GM19467 (cell line): ENCODE data around the gene CLSTN1.

Experiments used
- ATAC-seq: cut with Tn5 transposase; IDR thresholded peaks from one replicate; pipeline ENCODE4 v1.9.1; 2021; ENCODE audit warnings: mild to moderate bottlenecking, moderate library complexity; ENCODE audit not compliant: unreplicated experiment

CLSTN1 gene

GRCh38 chr1:9732123-9732971 lies 91.4 kb downstream of the CLSTN1 start:
- no peak for ATAC-seq

DNA sequence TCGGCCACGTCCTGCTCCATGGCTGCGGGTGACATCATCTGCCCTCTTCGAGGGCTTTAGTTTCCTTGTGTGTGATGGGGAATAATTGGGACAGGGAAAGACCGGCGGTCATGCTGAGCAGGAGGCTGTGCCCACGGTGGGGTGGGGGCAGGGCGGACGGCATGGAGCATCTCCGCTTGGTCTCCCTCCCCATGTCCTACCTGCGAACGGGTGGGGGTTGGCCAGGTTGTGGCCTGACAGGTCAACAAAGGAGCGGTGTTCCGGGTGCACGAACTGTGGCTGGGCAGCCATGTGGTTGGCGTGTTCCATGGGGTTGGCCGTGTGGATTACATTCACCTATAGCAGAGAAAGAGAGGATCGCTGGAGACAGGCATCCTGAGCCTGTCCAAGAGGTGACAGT lies 92.2 kb downstream of the CLSTN1 start:
- no peak for ATAC-seq

DNA sequence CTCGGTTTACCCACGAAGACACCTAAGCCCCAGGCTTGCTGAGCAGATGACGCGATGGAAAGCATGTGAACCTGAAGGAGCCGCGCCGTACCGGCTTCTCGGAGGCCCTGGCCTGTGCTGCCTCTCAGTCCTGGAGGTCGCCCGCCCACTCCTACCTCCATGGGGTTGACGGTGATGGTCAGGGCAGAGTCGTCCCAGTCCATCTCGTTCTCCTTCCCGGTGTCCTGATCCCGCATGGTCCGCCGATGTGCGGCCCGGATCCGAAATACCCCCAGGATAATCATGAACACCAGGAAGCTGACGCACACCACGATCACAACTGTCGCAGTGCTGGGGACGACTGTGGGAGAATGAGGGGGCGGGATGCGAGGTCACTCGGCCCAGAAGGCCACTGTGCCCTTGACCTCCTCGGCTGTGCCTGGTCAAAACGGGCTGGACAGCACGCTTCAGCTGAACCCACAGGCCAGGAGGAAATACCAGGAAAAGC lies 92.7 kb downstream of the CLSTN1 start:
- ATAC-seq = no peak

GRCh38 chr1:9730096-9730901 lies 93.5 kb downstream of the CLSTN1 start:
- no peak for ATAC-seq

DNA sequence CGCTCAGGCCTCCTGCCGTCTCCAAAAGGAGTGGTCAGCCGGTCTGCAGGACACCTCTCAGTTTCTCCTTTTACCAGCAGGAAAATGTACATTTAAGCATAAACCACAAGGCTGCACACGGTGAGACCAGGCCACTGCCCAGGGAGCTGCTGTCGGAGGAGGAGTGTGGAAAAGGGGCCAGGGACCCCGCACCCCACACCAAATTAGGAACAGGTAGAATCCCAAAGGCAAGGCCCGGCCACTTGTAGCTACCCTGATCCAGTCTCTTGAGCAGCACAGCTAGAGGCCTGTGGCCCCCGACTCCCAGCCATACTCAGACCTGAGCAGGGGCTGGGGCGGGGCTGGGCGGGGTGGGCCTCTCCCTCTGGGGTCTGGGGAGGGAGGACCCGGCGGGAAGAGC lies 94.2 kb downstream of the CLSTN1 start:
- no peak for ATAC-seq

- no peak for ATAC-seq
Observed at GRCh38 chr1:9728451-9729295, 95.1 kb downstream of the CLSTN1 start.

DNA sequence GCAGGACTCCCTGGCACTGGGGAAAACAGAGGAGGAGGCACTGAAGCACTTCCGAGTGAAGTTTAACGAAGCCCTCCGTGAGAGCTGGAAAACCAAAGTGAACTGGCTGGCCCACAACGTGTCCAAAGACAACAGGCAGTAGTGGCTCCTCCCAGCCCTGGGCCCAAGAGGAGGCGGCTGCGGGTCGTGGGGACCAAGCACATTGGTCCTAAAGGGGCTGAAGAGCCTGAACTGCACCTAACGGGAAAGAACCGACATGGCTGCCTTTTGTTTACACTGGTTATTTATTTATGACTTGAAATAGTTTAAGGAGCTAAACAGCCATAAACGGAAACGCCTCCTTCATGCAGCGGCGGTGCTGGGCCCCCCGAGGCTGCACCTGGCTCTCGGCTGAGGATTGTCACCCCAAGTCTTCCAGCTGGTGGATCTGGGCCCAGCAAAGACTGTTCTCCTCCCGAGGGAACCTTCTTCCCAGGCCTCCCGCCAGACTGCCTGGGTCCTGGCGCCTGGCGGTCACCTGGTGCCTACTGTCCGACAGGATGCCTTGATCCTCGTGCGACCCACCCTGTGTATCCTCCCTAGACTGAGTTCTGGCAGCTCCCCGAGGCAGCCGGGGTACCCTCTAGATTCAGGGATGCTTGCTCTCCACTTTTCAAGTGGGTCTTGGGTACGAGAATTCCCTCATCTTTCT lies 96.7 kb downstream of the CLSTN1 start:
- ATAC-seq = no peak

- ATAC-seq = no peak
Observed at GRCh38 chr1:9726406-9726805, 97.4 kb downstream of the CLSTN1 start.

DNA sequence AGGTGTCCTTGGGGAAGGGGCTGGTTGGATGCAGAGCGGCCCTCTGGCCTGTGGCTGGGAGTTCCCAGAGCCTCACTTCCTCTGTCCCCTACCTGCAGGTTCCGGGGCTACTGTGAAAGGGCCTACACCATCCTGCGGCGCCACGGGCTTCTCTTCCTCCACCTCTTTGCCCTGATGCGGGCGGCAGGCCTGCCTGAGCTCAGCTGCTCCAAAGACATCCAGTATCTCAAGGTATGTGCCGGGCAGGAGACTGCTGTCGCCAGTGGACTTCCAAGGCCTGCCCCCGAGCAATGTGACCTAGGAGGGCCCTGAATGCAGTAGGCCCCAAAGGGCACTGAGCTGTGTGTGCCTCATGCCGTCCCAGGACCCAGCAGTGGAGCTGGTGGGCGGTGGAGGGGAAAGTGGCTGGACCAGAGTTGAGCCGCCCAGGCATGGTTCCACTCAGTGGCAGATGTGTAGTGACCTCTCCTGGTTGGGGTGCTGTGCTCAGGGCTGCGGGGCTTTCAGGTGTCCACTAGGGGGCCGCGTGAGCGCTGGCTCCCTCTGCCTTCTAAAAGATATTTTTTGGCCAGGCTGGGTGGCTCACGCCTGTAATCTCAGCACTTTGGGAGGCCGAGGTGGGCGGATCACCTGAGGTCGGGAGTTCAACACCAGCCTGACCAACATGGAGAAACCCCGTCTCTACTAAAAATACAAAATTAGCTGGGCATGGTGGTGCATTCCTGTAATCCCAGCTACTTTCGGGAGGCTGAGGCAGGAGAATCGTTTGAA lies 98.9 kb downstream of the CLSTN1 start:
- ATAC-seq = no peak

DNA sequence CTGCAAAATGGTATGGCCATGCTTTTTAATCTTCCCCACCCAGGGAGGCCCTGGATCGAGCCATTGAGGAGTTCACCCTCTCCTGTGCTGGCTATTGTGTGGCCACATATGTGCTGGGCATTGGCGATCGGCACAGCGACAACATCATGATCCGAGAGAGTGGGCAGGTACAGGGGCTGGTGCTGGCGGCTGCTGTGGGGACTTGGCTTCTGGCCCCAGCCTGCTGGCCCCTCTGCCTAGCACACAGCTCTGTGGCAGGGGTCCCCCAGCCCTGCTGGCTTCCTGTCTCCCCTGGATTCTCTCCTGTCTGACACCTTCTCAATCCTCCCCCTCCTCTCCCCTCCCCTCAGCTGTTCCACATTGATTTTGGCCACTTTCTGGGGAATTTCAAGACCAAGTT lies 99.8 kb downstream of the CLSTN1 start:
- no peak for ATAC-seq

DNA sequence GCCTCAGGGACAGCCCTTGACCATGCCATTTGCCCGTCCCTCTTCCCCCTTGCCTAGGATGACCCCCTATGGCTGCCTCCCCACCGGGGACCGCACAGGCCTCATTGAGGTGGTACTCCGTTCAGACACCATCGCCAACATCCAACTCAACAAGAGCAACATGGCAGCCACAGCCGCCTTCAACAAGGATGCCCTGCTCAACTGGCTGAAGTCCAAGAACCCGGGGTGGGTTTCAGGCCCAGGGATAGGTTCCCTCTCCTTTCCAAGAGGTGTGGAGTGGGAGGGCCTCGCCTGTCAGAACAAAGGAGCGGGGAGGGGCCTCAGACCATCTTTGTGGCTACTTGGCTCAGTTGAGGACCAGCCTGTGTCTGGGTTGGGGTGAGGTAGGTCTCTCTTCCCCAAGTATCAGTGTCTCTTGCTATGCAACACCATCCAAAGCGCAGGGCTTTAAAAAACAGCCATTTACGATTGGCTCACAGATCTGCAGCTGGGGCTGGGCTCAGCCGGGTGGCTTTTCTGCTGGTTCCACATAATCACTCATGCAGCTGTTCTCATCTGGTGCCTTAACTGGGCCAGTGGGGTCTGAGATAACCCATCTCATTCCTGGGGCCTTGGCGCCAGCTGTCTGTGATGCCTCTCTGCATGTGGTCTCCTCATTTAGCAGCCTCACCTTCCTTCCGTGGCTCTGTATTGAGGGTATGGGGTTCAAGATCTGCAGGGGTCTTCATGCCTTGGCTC lies 100.5 kb downstream of the CLSTN1 start:
- no peak for ATAC-seq

- no peak for ATAC-seq
Observed at GRCh38 chr1:9722378-9722749, 101.4 kb downstream of the CLSTN1 start.

DNA sequence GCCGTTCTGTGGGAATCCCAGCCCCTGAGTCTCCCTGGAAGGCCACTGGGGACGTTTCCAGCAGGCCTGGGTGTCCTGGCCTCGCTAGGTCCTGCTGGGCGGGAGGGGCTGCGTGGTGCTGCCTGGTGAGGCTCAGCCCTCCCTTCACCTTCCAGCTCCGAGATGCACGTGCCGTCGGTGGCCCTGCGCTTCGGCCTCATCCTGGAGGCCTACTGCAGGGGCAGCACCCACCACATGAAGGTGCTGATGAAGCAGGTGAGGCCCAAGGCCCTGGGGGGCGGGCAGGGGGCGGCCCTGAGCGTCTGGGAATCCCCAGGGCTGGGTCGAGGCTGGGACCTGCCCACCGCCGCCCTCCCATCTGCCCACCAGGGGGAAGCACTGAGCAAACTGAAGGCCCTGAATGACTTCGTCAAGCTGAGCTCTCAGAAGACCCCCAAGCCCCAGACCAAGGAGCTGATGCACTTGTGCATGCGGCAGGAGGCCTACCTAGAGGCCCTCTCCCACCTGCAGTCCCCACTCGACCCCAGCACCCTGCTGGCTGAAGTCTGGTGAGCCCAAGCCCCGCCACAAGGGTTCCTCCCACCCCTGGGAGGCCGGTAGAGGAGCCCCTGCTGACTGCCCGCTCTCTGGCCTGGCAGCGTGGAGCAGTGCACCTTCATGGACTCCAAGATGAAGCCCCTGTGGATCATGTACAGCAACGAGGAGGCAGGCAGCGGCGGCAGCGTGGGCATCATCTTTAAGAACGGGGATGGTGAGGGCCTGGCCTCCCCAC lies 102.0 kb downstream of the CLSTN1 start:
- ATAC-seq = no peak

GRCh38 chr1:9720785-9721605 lies 102.8 kb downstream of the CLSTN1 start:
- ATAC-seq = no peak

DNA sequence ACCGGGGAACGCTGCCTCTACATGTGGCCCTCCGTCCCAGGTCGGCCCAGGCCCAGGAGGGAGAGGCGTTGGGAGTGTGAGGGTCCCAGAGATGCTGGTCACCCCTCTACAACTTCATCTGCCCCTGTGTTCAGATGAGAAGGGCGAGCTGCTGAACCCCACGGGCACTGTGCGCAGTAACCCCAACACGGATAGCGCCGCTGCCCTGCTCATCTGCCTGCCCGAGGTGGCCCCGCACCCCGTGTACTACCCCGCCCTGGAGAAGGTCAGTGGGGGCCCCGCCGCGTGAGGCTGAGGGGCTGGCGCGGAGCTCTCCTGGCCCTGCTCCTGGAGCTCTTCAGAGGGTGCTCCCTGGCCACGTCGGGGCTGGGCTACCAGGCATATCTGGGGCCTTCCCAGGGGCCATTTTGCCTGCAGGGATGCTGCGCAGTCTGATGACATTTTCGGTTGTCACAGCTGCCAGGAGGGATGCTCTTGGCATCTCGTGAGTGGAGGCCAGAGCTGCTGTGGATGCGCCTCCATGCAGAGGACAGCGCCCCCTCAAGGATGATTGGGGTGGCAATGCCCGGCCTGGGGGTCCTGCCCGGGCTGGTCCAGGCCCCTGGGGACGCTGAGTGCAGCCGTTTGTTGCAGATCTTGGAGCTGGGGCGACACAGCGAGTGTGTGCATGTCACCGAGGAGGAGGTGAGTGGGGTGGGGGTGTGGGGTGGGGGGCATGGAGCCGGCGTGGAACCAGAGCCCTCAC lies 103.6 kb downstream of the CLSTN1 start:
- ATAC-seq = no peak

DNA sequence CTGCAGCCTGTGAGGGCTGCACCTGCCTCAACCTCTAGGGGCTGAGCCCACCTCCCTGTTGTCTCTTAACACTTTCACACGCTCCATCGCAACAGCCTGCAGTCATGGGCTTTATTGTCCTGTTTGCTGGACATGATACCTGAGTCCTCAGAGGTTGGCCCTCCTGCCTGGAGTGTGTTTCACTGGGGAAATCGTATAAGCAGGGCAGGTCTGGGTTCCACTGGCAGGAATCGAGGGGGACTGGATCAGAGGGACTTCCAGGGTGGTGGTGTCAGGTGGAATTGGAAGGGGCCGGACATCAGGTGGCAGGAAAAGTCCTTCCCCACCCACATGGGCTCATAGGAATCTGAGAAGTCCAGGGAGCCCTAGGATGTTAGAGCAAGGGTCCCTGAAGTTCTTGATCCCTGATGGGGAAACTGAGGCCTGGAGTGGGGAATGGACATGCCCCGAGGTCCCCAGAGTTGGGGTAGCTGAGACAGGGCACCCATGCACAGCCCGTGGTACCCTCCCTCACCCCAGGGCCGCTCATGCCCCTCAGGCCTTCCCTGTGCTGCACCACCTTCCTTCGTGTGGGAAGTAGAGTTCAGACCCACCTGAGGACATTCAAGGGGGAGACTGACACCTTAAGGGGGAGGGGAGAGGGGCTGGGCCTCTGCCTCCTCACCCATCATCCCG lies 105.6 kb downstream of the CLSTN1 start:
- no peak for ATAC-seq
